HL-60 (cell line): Measurements from ENCODE around the gene TMEM179.

Experiments
- DNase-seq, 2 experiments: peaks; one replicate each; pipeline ENCODE4 v3.0.0-alpha.2; 2010 to 2020; ENCODE audit warnings: low read depth in 1 of 2, low spot score in 1 of 2
- H3K27ac ChIP-seq: fragments of 250-450 bp; sonication (Bioruptor Pico); replicated peaks from 2 replicates; pipeline ENCODE4 v1.5.1; 2020; ENCODE audit warnings: mild to moderate bottlenecking, moderate library complexity
- H3K27me3 ChIP-seq: fragments of 250-450 bp; sonication (Bioruptor Pico); 2 replicates; pipeline ENCODE4 v1.5.1; 2021; ENCODE audit warnings: mild to moderate bottlenecking, moderate library complexity; ENCODE audit not compliant: insufficient read depth, poor library complexity, severe bottlenecking
- H3K4me3 ChIP-seq: replicated peaks from 2 replicates; pipeline ENCODE4 v1.5.1; 2011; ENCODE audit warnings: mild to moderate bottlenecking, control low read depth, low read length; ENCODE audit not compliant: insufficient read depth
- GABPA ChIP-seq: IDR thresholded peaks from 2 replicates; pipeline ENCODE4 v1.6.1; 2012; ENCODE audit warnings: low read depth
- POLR2AphosphoS5 ChIP-seq: IDR thresholded peaks from 2 replicates; pipeline ENCODE4 v1.6.1; 2012; ENCODE audit warnings: low read depth
- SPI1 ChIP-seq: IDR thresholded peaks from 2 replicates; pipeline ENCODE4 v1.6.1; 2012; ENCODE audit warnings: low read depth, mild to moderate bottlenecking, borderline replicate concordance
- TF ChIP-seq, protein P1 (sequence below): IDR thresholded peaks from 2 replicates; pipeline ENCODE4 v1.6.1; 2012; ENCODE audit warnings: low read depth; ENCODE audit not compliant: insufficient replicate concordance
- TF ChIP-seq, protein P2 (sequence below): IDR thresholded peaks from one replicate; pipeline ENCODE4 v1.5.1; 2011; ENCODE audit warnings: low read length, control low read depth, inconsistent platforms; ENCODE audit not compliant: insufficient read depth

The TMEM179 gene

DNA sequence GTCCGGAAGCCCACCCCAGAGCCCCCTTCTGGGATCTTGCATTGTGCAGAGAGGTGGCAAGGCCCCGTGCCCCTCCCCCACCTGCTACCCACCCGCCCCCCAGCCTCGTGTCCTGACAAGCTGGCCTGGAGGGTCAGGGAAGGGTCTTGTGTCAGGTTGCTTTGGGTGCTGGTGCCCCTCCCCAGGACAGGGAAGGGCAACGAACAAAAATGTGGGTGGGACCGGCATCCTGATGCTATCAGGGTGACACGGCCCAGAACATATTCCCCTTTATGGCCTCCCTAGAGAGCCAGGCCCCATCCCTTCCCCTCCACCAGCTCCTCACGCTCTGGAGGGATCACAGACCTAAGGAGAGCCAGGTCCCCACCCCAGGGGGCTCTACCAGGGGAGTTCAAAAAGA, 38.7 kb upstream of the TMEM179 start:
- no peak for DNase-seq
- TF ChIP-seq SPI1, result no peak
- TF ChIP-seq, protein P1, sequence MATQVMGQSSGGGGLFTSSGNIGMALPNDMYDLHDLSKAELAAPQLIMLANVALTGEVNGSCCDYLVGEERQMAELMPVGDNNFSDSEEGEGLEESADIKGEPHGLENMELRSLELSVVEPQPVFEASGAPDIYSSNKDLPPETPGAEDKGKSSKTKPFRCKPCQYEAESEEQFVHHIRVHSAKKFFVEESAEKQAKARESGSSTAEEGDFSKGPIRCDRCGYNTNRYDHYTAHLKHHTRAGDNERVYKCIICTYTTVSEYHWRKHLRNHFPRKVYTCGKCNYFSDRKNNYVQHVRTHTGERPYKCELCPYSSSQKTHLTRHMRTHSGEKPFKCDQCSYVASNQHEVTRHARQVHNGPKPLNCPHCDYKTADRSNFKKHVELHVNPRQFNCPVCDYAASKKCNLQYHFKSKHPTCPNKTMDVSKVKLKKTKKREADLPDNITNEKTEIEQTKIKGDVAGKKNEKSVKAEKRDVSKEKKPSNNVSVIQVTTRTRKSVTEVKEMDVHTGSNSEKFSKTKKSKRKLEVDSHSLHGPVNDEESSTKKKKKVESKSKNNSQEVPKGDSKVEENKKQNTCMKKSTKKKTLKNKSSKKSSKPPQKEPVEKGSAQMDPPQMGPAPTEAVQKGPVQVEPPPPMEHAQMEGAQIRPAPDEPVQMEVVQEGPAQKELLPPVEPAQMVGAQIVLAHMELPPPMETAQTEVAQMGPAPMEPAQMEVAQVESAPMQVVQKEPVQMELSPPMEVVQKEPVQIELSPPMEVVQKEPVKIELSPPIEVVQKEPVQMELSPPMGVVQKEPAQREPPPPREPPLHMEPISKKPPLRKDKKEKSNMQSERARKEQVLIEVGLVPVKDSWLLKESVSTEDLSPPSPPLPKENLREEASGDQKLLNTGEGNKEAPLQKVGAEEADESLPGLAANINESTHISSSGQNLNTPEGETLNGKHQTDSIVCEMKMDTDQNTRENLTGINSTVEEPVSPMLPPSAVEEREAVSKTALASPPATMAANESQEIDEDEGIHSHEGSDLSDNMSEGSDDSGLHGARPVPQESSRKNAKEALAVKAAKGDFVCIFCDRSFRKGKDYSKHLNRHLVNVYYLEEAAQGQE, result no peak
- TF ChIP-seq, protein P2, sequence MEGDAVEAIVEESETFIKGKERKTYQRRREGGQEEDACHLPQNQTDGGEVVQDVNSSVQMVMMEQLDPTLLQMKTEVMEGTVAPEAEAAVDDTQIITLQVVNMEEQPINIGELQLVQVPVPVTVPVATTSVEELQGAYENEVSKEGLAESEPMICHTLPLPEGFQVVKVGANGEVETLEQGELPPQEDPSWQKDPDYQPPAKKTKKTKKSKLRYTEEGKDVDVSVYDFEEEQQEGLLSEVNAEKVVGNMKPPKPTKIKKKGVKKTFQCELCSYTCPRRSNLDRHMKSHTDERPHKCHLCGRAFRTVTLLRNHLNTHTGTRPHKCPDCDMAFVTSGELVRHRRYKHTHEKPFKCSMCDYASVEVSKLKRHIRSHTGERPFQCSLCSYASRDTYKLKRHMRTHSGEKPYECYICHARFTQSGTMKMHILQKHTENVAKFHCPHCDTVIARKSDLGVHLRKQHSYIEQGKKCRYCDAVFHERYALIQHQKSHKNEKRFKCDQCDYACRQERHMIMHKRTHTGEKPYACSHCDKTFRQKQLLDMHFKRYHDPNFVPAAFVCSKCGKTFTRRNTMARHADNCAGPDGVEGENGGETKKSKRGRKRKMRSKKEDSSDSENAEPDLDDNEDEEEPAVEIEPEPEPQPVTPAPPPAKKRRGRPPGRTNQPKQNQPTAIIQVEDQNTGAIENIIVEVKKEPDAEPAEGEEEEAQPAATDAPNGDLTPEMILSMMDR, result no peak
- TF ChIP-seq POLR2AphosphoS5, result no peak
- no peak for TF ChIP-seq GABPA
- no peak overlapping the region for H3K27ac ChIP-seq
- no peak overlapping the region for H3K4me3 ChIP-seq
- H3K27me3 ChIP-seq, result peaks cover under 1% of the 10 kb centered on the region

DNA sequence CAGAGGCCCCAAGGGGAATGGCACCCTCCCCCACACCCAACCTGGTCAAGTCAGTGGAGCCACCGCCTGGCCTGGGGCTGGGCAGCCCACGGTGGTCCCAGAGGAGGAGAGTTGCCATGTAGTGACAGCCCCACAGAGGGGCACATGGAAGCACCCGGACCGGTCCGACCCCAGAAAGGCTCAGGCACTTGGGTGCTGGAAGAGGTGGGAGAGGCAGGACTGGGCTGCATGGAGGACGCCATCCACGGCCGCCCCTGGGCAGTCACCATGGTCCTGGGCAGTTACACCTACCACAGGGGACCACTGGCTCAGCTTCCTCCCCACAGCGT, 37.9 kb upstream of the TMEM179 start:
- no peak overlapping the region for H3K4me3 ChIP-seq
- no peak overlapping the region for H3K27ac ChIP-seq
- DNase-seq, result no peak
- peaks cover 3% of the 10 kb centered on the region for H3K27me3 ChIP-seq
- TF ChIP-seq GABPA (no peak), SPI1 (no peak), POLR2AphosphoS5 (no peak)
- TF ChIP-seq, protein P2, result no peak
- TF ChIP-seq, protein P1, result no peak

DNA sequence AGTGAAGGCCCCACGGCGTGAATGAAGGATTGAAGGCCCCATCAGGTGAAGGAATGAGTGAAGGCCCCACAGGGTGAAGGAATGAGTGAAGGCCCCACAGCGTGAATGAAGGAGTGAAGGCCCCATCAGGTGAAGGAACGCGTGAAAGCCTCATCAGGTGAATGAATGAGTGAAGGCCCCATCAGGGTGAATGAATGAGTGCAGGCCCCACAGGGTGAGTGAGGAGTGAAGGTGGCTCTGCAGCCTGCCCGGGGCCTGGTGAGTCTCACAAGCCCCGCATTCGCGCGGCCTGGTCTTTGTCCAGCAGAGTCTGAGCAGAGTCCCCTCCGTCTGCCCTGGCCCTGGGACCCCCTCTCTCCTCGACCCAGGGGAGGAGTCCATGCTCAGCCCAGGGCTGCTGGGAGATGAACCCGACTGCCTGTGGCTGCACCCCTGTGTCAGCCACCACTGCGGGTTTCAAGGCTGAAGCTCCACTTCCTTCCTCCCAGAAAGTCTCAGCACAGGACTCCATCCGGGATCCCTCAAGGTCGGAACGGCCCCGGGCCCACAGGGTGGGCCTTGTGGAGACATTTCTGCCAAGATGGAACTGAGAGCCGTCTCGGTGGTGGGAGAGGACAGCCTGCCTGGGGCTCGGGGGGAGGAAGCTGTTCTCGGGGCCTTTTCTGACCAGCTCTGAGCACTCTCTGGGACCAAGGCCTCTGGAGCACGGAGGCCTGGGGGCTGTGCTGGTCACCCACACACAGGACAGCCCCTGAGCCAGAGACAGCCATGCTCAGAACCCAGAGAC, 37.4 kb upstream of the TMEM179 start:
- TF ChIP-seq POLR2AphosphoS5 (no peak), SPI1 (peak; percentile 20; the same call in 1 of the 2 replicates), GABPA (no peak)
- TF ChIP-seq, protein P2, result no peak
- TF ChIP-seq, protein P1, result no peak
- no peak overlapping the region for H3K27ac ChIP-seq
- DNase-seq, result no peak
- H3K27me3 ChIP-seq, result peaks cover 3% of the 10 kb centered on the region
- H3K4me3 ChIP-seq, result no peak overlapping the region
